Mesothelial cell of epicardium (in vitro differentiated cells): ENCODE measurements around the gene STXBP6. TPM values are rescaled to one million over a fixed set of nuclear protein-coding genes. Genes with fewer than 3 reads are reported as not detected.

Experiments used
- DNase-seq, 2 experiments: peaks; one replicate each; pipeline ENCODE4 v3.0.0; 2021; ENCODE audit warnings: low spot score in 2 of 2; ENCODE audit not compliant: unreplicated experiment in 2 of 2
- H3K27ac Mint-ChIP-seq: 2 replicates; pipeline ENCODE4 v1.8.0; 2021; ENCODE audit warnings: mixed read lengths
- H3K27me3 Mint-ChIP-seq: 2 replicates; pipeline ENCODE4 v1.8.0; 2021; ENCODE audit warnings: low read depth, mixed read lengths
- H3K36me3 Mint-ChIP-seq: 2 replicates; pipeline ENCODE4 v1.8.0; 2021; ENCODE audit warnings: mixed read lengths
- H3K4me1 Mint-ChIP-seq: 2 replicates; pipeline ENCODE4 v1.8.0; 2021; ENCODE audit warnings: mixed read lengths
- H3K4me3 Mint-ChIP-seq: 2 replicates; pipeline ENCODE4 v1.8.0; 2021; ENCODE audit warnings: mild to moderate bottlenecking, moderate library complexity, mixed read lengths
- H3K9me3 Mint-ChIP-seq: 2 replicates; pipeline ENCODE4 v1.8.0; 2021; ENCODE audit warnings: mixed read lengths
- total RNA-seq: library from RNA; stranded (reverse); gene quantifications from 3 replicates; pipeline ENCODE4 v1.2.1, GENCODE V29; 2021
- TF ChIP-seq, protein P1 (sequence below): fragments of 200-600 bp; sonication (generic); IDR thresholded peaks from one replicate; pipeline ENCODE4 v1.5.0; 2021; ENCODE audit warnings: antibody characterized with exemption; ENCODE audit not compliant: unreplicated experiment

Gene STXBP6
- total RNA-seq, 1 donor from 2014 or later, result 16.6 TPM

DNA sequence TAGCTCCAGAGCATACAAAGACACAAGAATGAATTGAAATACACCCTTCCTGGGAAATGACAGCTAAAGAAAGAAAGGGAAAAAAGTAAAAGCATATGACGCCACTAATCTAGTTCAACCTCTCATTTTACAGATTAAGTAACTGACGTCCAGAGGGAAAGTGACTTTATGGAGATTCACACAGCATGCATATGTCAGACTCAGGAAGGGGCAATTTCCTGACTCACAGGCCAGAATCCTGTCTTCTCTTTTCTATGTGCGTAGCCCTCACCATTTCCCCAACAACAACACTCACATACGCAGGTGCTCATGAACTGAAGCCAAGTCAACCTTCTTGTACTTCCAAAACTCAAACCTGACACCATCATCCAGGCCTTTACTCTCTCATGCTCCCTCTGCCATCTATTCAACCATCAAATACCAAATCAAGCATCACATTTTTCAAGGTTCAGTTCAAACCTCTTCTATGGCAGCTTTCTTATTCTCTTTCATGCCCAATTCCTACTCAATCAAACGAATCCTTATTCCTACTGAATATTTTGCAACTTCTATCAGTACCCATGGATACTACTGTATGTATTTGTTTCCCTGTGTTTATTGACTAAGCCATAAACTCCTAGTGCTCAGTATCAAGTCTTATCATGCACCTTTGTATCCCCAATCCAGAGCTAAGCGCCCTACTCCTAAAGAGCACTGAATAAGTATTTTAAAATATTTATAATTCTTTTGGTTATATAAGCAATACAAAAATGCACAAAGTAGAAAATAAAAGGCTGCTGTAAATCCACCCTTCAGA lies 52.8 kb downstream of the STXBP6 start:
- Mint-ChIP-seq H3K4me3 (no peak overlapping the region), H3K27me3 (no peaks in the 10 kb centered on the region), H3K9me3 (peaks cover 10% of the 10 kb centered on the region), H3K36me3 (peaks cover 5% of the 10 kb centered on the region), H3K27ac (no peak overlapping the region), H3K4me1 (peaks cover 15% of the 10 kb centered on the region)
- TF ChIP-seq, protein P1, sequence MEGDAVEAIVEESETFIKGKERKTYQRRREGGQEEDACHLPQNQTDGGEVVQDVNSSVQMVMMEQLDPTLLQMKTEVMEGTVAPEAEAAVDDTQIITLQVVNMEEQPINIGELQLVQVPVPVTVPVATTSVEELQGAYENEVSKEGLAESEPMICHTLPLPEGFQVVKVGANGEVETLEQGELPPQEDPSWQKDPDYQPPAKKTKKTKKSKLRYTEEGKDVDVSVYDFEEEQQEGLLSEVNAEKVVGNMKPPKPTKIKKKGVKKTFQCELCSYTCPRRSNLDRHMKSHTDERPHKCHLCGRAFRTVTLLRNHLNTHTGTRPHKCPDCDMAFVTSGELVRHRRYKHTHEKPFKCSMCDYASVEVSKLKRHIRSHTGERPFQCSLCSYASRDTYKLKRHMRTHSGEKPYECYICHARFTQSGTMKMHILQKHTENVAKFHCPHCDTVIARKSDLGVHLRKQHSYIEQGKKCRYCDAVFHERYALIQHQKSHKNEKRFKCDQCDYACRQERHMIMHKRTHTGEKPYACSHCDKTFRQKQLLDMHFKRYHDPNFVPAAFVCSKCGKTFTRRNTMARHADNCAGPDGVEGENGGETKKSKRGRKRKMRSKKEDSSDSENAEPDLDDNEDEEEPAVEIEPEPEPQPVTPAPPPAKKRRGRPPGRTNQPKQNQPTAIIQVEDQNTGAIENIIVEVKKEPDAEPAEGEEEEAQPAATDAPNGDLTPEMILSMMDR, result no peak
- no peak for DNase-seq

DNA sequence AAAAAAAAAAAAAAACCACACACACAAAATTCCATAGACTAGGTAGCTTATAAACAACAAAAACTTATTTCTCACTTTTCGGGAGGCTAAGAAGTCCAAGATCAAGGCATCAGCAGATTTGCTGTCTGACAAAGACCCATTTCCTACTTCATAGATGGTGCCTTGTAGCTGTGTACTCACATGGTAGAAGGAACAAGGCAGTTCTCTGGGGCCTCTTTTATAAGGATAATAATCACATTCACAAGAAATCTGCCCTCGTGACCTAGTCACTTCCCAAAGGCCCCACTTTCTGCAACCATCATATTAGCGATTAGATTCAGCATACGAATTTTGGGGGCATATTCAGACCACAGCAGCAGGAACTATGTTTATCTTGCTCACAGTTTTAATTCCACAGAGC lies 54.9 kb downstream of the STXBP6 start:
- H3K4me3 Mint-ChIP-seq, result no peak overlapping the region
- TF ChIP-seq, protein P1, result no peak

DNA sequence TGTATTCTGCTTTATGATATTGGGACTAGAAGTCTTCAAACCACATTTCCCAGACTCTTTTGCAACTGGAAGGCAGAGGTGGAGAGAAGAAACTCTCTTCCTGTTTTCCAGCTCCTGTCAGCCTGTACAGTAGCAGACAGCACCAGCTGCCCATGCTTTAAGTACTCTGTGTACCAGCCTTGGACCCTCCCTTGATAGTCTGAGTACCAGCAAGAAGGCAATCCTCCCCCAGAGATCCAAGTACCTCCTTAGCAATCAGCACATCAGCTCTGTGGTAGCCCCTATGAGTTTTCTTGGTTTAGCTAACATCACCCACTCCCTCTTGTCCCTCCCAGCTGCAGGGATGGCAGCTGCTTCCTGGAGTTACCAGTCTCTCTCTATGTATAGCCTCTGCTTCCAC lies 56.3 kb downstream of the STXBP6 start:
- no peaks in the 10 kb centered on the region for H3K4me1 Mint-ChIP-seq

More for the DNA sequence above, 54.9 kb downstream of the STXBP6 start:
- Mint-ChIP-seq H3K36me3 (peaks cover 5% of the 10 kb centered on the region), H3K27me3 (no peaks in the 10 kb centered on the region), H3K27ac (no peak overlapping the region), H3K9me3 (peaks cover 10% of the 10 kb centered on the region), H3K4me1 (no peaks in the 10 kb centered on the region)
- DNase-seq, result no peak

DNA sequence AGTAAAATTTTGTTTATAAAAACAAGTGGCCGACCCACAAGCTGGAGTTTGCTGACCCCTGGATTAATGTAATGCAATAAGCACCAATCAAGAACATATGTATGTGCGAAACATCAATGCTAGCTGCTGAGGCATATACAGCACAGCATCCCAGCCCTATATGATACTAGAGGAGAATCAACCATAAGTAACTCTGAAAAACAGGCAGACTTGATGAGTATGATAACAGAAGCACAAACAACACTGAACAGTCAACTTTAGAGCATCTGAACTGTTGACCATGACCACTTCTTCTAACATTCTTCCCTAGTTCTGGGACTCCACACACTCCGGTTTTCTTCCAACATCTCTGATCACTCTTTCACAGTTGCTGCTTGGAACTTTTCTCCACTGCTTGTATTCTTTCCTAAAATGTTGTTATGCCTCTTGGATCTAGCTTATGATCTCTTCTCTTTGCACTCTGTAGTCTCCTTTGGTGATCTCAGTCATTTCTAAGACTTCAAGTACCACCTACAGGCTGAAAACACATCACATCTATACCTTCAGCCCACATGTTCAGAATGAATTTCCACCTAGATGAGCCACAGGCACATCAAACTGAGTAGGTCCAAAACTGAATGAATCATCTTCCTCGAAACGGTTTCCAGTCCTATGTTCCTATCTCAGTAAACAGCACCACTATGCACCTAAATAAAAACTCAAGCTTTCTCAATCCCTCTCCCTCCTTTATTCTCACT lies 57.2 kb downstream of the STXBP6 start:
- no peaks in the 10 kb centered on the region for H3K4me1 Mint-ChIP-seq
- H3K36me3 Mint-ChIP-seq, result peaks cover 5% of the 10 kb centered on the region
- no peaks in the 10 kb centered on the region for H3K9me3 Mint-ChIP-seq
- no peak for DNase-seq
- no peaks in the 10 kb centered on the region for H3K27me3 Mint-ChIP-seq
- no peak overlapping the region for H3K4me3 Mint-ChIP-seq
- H3K27ac Mint-ChIP-seq, result no peak overlapping the region
- TF ChIP-seq, protein P1, result no peak

More for the DNA sequence above, 56.3 kb downstream of the STXBP6 start:
- H3K36me3 Mint-ChIP-seq, result peaks cover 4% of the 10 kb centered on the region
- H3K4me3 Mint-ChIP-seq, result no peak overlapping the region
- DNase-seq, result no peak
- no peaks in the 10 kb centered on the region for H3K9me3 Mint-ChIP-seq
- H3K27me3 Mint-ChIP-seq, result no peaks in the 10 kb centered on the region
- TF ChIP-seq, protein P1, result no peak
- no peak overlapping the region for H3K27ac Mint-ChIP-seq

DNA sequence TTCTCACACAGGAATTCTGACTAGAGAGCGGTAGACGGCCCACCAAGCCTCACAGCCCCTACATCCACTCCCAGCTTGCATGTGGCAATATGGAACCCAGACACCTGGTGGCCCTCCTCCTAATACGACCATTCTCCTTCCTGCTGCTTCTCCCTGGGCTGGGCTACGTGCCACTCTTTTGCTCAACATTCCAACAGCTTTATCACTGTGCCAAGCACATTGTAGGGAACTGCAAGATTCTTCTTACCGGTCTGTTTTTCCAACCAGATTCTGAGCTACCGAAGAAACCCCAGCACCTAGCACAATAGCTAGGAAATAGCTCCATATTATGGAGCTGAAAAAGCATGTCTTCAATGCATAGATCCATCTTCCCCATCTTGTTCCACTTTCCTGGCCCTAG lies 58.1 kb downstream of the STXBP6 start:
- TF ChIP-seq, protein P1, result no peak
- Mint-ChIP-seq H3K4me3 (no peak overlapping the region), H3K9me3 (no peaks in the 10 kb centered on the region), H3K27ac (no peak overlapping the region), H3K4me1 (no peaks in the 10 kb centered on the region), H3K36me3 (peaks cover 9% of the 10 kb centered on the region), H3K27me3 (no peaks in the 10 kb centered on the region)
- DNase-seq, result no peak
